HepG2 (cell line): ENCODE data around the gene HNRNPA2B1. TPM values are rescaled to one million over a fixed set of nuclear protein-coding genes. Genes with fewer than 3 reads are reported as not detected.

Source experiments
- ATM ChIP-seq: fragments of 450-650 bp; IDR thresholded peaks from 2 replicates; pipeline ENCODE4 v1.7.1; 2017; ENCODE audit warnings: mild to moderate bottlenecking, borderline replicate concordance
- FOXC1 ChIP-seq: sonication (generic); formaldehyde crosslinking; IDR thresholded peaks from 2 replicates; pipeline ENCODE4 v1.8.0; 2022; ENCODE audit warnings: mild to moderate bottlenecking, missing genetic modification reagents, borderline replicate concordance
- HNRNPK ChIP-seq: fragments of 200-400 bp; formaldehyde crosslinking; IDR thresholded peaks from 2 replicates; pipeline ENCODE4 v1.6.1; 2018; ENCODE audit warnings: low read length, low read depth, moderate library complexity, mild to moderate bottlenecking; ENCODE audit not compliant: poor library complexity, severe bottlenecking
- KDM1A ChIP-seq: IDR thresholded peaks from 2 replicates; pipeline ENCODE4 v1.6.1; 2016; ENCODE audit warnings: missing compliant biosample characterization
- NCOR1 ChIP-seq: fragments of 200-600 bp; sonication (generic); IDR thresholded peaks from 2 replicates; pipeline ENCODE4 v1.7.0; 2017; ENCODE audit warnings: antibody characterized with exemption, low read length, borderline replicate concordance
- PCBP2 ChIP-seq: fragments of 200-400 bp; formaldehyde crosslinking; optimal IDR thresholded peaks from 2 replicates; pipeline ENCODE3; 2018; ENCODE audit warnings: low read length, low read depth; ENCODE audit not compliant: poor library complexity, severe bottlenecking
- PHF5A ChIP-seq: IDR thresholded peaks from one replicate; pipeline ENCODE4 v1.6.1; 2018; ENCODE audit warnings: low read depth, missing genetic modification reagents; ENCODE audit not compliant: unreplicated experiment
- PRMT3 ChIP-seq: sonication (generic); formaldehyde crosslinking; IDR thresholded peaks from 2 replicates; pipeline ENCODE4 v1.8.1; 2022; ENCODE audit warnings: low read depth, mild to moderate bottlenecking, moderate library complexity, missing genetic modification reagents, borderline replicate concordance
- PRPF4 ChIP-seq: fragments of 200-400 bp; formaldehyde crosslinking; IDR thresholded peaks from 2 replicates; pipeline ENCODE4 v1.6.1; 2016; ENCODE audit warnings: low read length, low read depth; ENCODE audit not compliant: poor library complexity, severe bottlenecking
- SP140L ChIP-seq: sonication (generic); formaldehyde crosslinking; IDR thresholded peaks from 2 replicates; pipeline ENCODE4 v1.4.0; 2020; ENCODE audit warnings: missing genetic modification reagents, borderline replicate concordance
- SRSF4 ChIP-seq: fragments of 200-400 bp; formaldehyde crosslinking; IDR thresholded peaks from one replicate; pipeline ENCODE4 v1.6.1; 2018; ENCODE audit warnings: mild to moderate bottlenecking, low read depth, low read length, moderate library complexity; ENCODE audit not compliant: poor library complexity, severe bottlenecking
- TCF7 ChIP-seq: sonication (generic); IDR thresholded peaks from 2 replicates; pipeline ENCODE4 v1.6.1; 2016; ENCODE audit warnings: antibody characterized with exemption, low read depth
- TEAD3 ChIP-seq: optimal IDR thresholded peaks from 2 replicates; pipeline ENCODE3; 2016; ENCODE audit warnings: borderline replicate concordance
- XRCC5 ChIP-seq: fragments of 200-400 bp; formaldehyde crosslinking; optimal IDR thresholded peaks from 2 replicates; pipeline ENCODE3; 2017; ENCODE audit warnings: mild to moderate bottlenecking, low read length
- ZNF33A ChIP-seq: sonication (generic); formaldehyde crosslinking; IDR thresholded peaks from 2 replicates; pipeline ENCODE4 v1.5.1; 2020; ENCODE audit warnings: missing genetic modification reagents, mild to moderate bottlenecking, moderate library complexity, borderline replicate concordance
- ZNF383 ChIP-seq: sonication (generic); formaldehyde crosslinking; IDR thresholded peaks from 2 replicates; pipeline ENCODE4 v1.4.0; 2020; ENCODE audit warnings: missing genetic modification reagents, mild to moderate bottlenecking, borderline replicate concordance
- ZNF431 ChIP-seq: sonication (generic); formaldehyde crosslinking; IDR thresholded peaks from 2 replicates; pipeline ENCODE4 v1.9.0; 2022; ENCODE audit warnings: missing genetic modification reagents, low read depth, mild to moderate bottlenecking, borderline replicate concordance
- ZNF501 ChIP-seq: sonication (generic); formaldehyde crosslinking; IDR thresholded peaks from 2 replicates; pipeline ENCODE4 v1.5.1; 2020; ENCODE audit warnings: mild to moderate bottlenecking, moderate library complexity, missing genetic modification reagents
- ZNF646 ChIP-seq: sonication (generic); formaldehyde crosslinking; IDR thresholded peaks from 2 replicates; pipeline ENCODE4 v1.9.0; 2021; ENCODE audit warnings: mild to moderate bottlenecking, missing genetic modification reagents
- ZNF710 ChIP-seq: sonication (generic); formaldehyde crosslinking; IDR thresholded peaks from 2 replicates; pipeline ENCODE4 v1.5.0; 2020; ENCODE audit warnings: mild to moderate bottlenecking, missing genetic modification reagents, borderline replicate concordance
- ZNF720 ChIP-seq: sonication (generic); formaldehyde crosslinking; IDR thresholded peaks from 2 replicates; pipeline ENCODE4 v1.4.0; 2020; ENCODE audit warnings: missing genetic modification reagents
- ZNF83 ChIP-seq: sonication (generic); formaldehyde crosslinking; IDR thresholded peaks from 2 replicates; pipeline ENCODE4 v1.4.0; 2020; ENCODE audit warnings: missing genetic modification reagents, mild to moderate bottlenecking, borderline replicate concordance
- ZSCAN30 ChIP-seq: sonication (generic); formaldehyde crosslinking; IDR thresholded peaks from 2 replicates; pipeline ENCODE4 v1.5.0; 2020; ENCODE audit warnings: mild to moderate bottlenecking, missing genetic modification reagents
- polyA plus RNA-seq, 8 experiments: library from polyadenylated mRNA; depleted of rRNA in 3 of 8; stranded (reverse) in 7 of 8; unstranded in 1 of 8; fragments of >200 nt; fragmentation: Illumina TruSeq in 4 of 8; extraction: Trizol in 4 of 8; gene quantifications; 2 replicates each; pipeline versions ENCODE4 v1.2.1 to v1.2.3, GENCODE V29; 2011 to 2016; ENCODE audit warnings: low read depth in 4 of 8, missing spikeins in 1 of 8, mixed read lengths in 1 of 8; ENCODE audit not compliant: insufficient read depth in 1 of 8
- total RNA-seq, 5 experiments: library from RNA; depleted of rRNA; stranded (reverse); fragments of >200 nt; fragmentation: Illumina TruSeq; extraction: Trizol; gene quantifications; 2 replicates each; pipeline ENCODE4 v1.2.3, GENCODE V29; 2016; ENCODE audit warnings: low read depth in 1 of 5

The HNRNPA2B1 gene
- total and polyA plus RNA-seq, 2 of the 13 experiments (the other 11 are each of a cell fraction or from before 2014, with no cell fraction given), result 193 to 412 TPM

GRCh38 chr7:26200038-26200443, 505 bp downstream of the HNRNPA2B1 start (continued):
- no peak for TF ChIP-seq PRMT3 (CRISPR knock-in tag)
- TF ChIP-seq SP140L, result no peak
- 0 out of 2 replicates have a peak, but pooled peaks have one; percentile 10 for TF ChIP-seq ZNF431 (CRISPR knock-in tag)
- no peak for TF ChIP-seq ZNF83
- TF ChIP-seq ZNF383, result no peak
- TF ChIP-seq FOXC1 (CRISPR knock-in tag), result 0 out of 2 replicates have a peak, but pooled peaks have one; percentile 8
- TF ChIP-seq PRPF4, result peak; percentile 99
- peak; percentile 25 for TF ChIP-seq SRSF4
- TF ChIP-seq HNRNPK, result no peak
- TF ChIP-seq ATM, result no peak
- TF ChIP-seq PCBP2, result no peak
- no peak for TF ChIP-seq ZNF720
- no peak for TF ChIP-seq ZNF33A (CRISPR knock-in tag)
- no peak for TF ChIP-seq ZSCAN30 (CRISPR knock-in tag)
- peak; percentile 69 for TF ChIP-seq XRCC5
- no peak for TF ChIP-seq PHF5A (CRISPR knock-in tag)
- no peak for TF ChIP-seq ZNF501 (CRISPR knock-in tag)
- 0 out of 2 replicates have a peak, but pooled peaks have one; percentile 1 for TF ChIP-seq TCF7
- TF ChIP-seq NCOR1, result 0 out of 2 replicates have a peak, but pooled peaks have one; percentile 10
- no peak for TF ChIP-seq ZNF646 (CRISPR knock-in tag)
- no peak for TF ChIP-seq KDM1A (CRISPR knock-in tag)
- no peak for TF ChIP-seq ZNF710 (CRISPR knock-in tag)
- TF ChIP-seq TEAD3, result no peak
